NCI-H226 (cell line): ENCODE measurements around the gene SLIT3.
A peak's percentile ranks its signal among the peaks of the same experiment; 100 is the strongest.

Source experiments
- DNase-seq: peaks from one replicate; pipeline ENCODE4 v3.0.0-alpha.2; 2015

The SLIT3 gene

GRCh38 chr5:168714046-168714445 is 586.9 kb downstream of the SLIT3 start:
- DNase-seq = peak; percentile 76

- peak; percentile 5 for DNase-seq
These were observed 587.9 kb downstream of the SLIT3 start for GRCh38 chr5:168713051-168713450.

- peak; percentile 98 for DNase-seq
These were observed 588.5 kb downstream of the SLIT3 start for GRCh38 chr5:168712280-168712924.

- DNase-seq = no peak
These were observed 590.2 kb downstream of the SLIT3 start for GRCh38 chr5:168710706-168711105.

- no peak for DNase-seq
These were observed 592.9 kb downstream of the SLIT3 start for GRCh38 chr5:168707716-168708695.

GRCh38 chr5:168706655-168707069 is 594.3 kb downstream of the SLIT3 start:
- peak; percentile 9 for DNase-seq

- DNase-seq = no peak
These were observed 595.6 kb downstream of the SLIT3 start for GRCh38 chr5:168705321-168705720.

- no peak for DNase-seq
These were observed 598.4 kb downstream of the SLIT3 start for GRCh38 chr5:168702511-168702910.

GRCh38 chr5:168701641-168702040 is 599.3 kb downstream of the SLIT3 start:
- no peak for DNase-seq

GRCh38 chr5:168699002-168699401 is 601.9 kb downstream of the SLIT3 start:
- no peak for DNase-seq

GRCh38 chr5:168697034-168697720 is 603.8 kb downstream of the SLIT3 start:
- DNase-seq = no peak

GRCh38 chr5:168696611-168697010 is 604.3 kb downstream of the SLIT3 start:
- DNase-seq = no peak

- no peak for DNase-seq
These were observed 605.6 kb downstream of the SLIT3 start for GRCh38 chr5:168695301-168695835.

- DNase-seq = no peak
These were observed 606.6 kb downstream of the SLIT3 start for GRCh38 chr5:168694289-168694688.

- DNase-seq = no peak
These were observed 607.1 kb downstream of the SLIT3 start for GRCh38 chr5:168693883-168694282.

- no peak for DNase-seq
These were observed 607.6 kb downstream of the SLIT3 start for GRCh38 chr5:168693297-168693696.

GRCh38 chr5:168691891-168692290 is 609.0 kb downstream of the SLIT3 start:
- DNase-seq = no peak

GRCh38 chr5:168689260-168689659 is 611.7 kb downstream of the SLIT3 start:
- DNase-seq = no peak

- no peak for DNase-seq
These were observed 614.1 kb downstream of the SLIT3 start for GRCh38 chr5:168686837-168687236.

GRCh38 chr5:168685566-168685965 is 615.4 kb downstream of the SLIT3 start:
- no peak for DNase-seq

GRCh38 chr5:168683927-168684295 is 617.0 kb downstream of the SLIT3 start:
- no peak for DNase-seq

- DNase-seq = no peak
These were observed 617.6 kb downstream of the SLIT3 start for GRCh38 chr5:168683247-168683926.
